Keratinocyte (primary cell): ENCODE results near the gene MRPL49.

ENCODE experiments used
- EZH2 ChIP-seq: IDR thresholded peaks from one replicate; pipeline ENCODE4 v1.6.1; 2012; ENCODE audit warnings: inconsistent platforms, mild to moderate bottlenecking, low read length, moderate library complexity
- TF ChIP-seq, protein P1 (sequence below), 3 experiments: IDR thresholded peaks in 1 of 3; conservative IDR thresholded peaks in 1 of 3; optimal IDR thresholded peaks in 1 of 3; 2 replicates in 2 of 3; 3 replicates in 1 of 3; pipeline versions ENCODE3 to v1.5.1; 2011; ENCODE audit warnings: low read length in 3 of 3, mild to moderate bottlenecking in 3 of 3, moderate library complexity in 2 of 3, control low read depth in 1 of 3, inconsistent platforms in 1 of 3; ENCODE audit not compliant: insufficient read depth in 2 of 3; ENCODE audit errors: extremely low read depth in 1 of 3

GRCh38 chr11:65119670-65119995, 2.5 kb upstream of the MRPL49 start:
- TF ChIP-seq, protein P1, sequence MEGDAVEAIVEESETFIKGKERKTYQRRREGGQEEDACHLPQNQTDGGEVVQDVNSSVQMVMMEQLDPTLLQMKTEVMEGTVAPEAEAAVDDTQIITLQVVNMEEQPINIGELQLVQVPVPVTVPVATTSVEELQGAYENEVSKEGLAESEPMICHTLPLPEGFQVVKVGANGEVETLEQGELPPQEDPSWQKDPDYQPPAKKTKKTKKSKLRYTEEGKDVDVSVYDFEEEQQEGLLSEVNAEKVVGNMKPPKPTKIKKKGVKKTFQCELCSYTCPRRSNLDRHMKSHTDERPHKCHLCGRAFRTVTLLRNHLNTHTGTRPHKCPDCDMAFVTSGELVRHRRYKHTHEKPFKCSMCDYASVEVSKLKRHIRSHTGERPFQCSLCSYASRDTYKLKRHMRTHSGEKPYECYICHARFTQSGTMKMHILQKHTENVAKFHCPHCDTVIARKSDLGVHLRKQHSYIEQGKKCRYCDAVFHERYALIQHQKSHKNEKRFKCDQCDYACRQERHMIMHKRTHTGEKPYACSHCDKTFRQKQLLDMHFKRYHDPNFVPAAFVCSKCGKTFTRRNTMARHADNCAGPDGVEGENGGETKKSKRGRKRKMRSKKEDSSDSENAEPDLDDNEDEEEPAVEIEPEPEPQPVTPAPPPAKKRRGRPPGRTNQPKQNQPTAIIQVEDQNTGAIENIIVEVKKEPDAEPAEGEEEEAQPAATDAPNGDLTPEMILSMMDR (optimal IDR thresholded peaks at IDR 0.05 in 1 of 3, IDR thresholded peaks at IDR 0.05 in 1 of 3, conservative IDR thresholded peaks at IDR 0.05 in 1 of 3; ENCODE audit: extremely low read depth in 1 of 3, insufficient read depth in 2 of 3, low read length in 3 of 3), result no peak
- no peak for TF ChIP-seq EZH2
